ENCODE data around the gene PSMD3.

Gene PSMD3

GRCh38 chr17:39962642-39963220, 17.9 kb upstream of the PSMD3 start, which contains the start of gene GSDMA:
GSDMA (plus strand) TSS chr17:39963004; CDS start chr17:39965688, 2,684 bp downstream.
- no peak within 1 kb of the TSS for H3K27ac ChIP-seq
- TF ChIP-seq CTCF (IDR thresholded peaks at IDR 0.05) (no peak), ZFX (IDR thresholded peaks at IDR 0.05; ENCODE audit: borderline replicate concordance) (no peak)

DNA sequence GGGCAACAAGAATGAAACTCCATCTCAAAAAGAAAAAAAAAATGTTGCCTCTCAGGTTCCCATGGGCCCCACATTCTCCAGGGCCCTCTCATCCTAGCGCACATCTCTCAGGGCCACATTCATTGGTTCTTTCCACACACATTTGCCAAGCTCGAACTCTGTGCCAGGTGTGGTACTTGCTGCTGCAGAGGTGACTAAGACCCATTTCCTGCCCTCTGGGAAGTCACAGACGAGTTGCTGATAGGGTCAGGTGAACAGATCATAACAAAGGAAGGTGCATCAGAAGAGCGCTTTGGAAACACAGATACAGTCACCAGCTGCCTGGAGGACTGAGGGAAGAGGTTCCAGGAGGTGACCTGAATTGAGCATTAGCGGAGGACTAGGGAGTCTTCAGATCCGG, 16.8 kb upstream of the PSMD3 start:
- TF ChIP-seq ZFX (IDR thresholded peaks at IDR 0.05; ENCODE audit: borderline replicate concordance) (no peak), CTCF (IDR thresholded peaks at IDR 0.05) (no peak)

DNA sequence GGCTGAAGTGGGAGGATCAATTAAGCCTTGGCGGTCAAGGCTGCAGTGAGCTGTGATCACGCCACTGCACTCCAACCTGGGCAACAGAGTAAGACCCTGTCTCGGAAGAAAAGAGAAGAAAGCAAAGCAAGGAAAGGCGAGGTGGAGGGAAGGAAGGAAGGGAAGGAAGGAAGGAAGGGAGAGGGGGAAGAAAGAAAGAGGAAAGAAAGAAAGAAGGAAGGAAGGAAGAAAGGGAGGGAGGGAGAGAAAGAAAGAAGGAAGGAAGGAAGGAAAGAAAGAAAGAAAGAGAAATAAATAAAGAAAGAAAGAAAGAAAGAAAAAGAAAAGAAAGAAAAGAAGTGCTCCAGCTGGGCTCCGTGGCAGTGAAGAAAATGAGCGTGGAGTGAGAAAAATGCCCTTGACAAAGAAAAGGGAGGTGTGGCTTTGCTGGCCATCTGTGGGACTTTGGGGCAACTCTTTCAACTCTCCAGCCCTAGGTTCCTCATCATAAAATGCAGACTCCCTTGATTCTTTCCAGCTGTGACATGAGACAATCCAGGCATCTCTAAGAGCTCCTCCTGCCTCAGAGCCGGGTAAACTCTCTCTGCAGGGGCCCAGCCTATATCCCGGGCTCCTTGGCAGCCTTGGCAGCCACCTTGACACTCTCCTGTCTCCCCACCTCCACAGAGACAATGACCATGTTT, 15.4 kb upstream of the PSMD3 start:
- no peak overlapping the region for H3K27ac ChIP-seq
- no peak for TF ChIP-seq ZFX (IDR thresholded peaks at IDR 0.05; ENCODE audit: borderline replicate concordance)
- no peak for TF ChIP-seq CTCF (IDR thresholded peaks at IDR 0.05)

More for the DNA sequence above, 16.8 kb upstream of the PSMD3 start:
- no peak overlapping the region for H3K27ac ChIP-seq

GRCh38 chr17:39966771-39967170, 13.8 kb upstream of the PSMD3 start:
- H3K27ac ChIP-seq: no peak overlapping the region
- TF ChIP-seq CTCF (IDR thresholded peaks at IDR 0.05): no peak
- no peak for TF ChIP-seq ZFX (IDR thresholded peaks at IDR 0.05; ENCODE audit: borderline replicate concordance)

DNA sequence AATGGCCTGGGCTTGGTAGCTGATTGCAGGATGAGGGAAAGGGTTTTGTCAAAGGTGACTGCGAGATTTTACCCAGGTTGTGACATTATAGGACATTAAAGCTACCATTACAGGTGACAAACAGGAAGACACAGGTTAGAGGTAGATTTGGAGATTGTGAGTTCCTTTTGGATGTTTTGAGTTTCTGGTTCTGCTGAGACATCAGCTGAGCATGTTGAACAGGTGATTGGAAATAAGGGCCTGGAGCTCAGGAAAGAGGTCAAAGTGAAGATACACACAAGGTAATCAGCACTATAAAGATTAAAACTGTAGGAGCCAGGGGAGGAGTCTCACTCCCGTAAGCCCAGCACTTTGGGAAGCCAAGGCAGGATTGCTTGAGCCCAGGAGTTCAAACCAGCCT, 11.8 kb upstream of the PSMD3 start:
- no peak for TF ChIP-seq CTCF (IDR thresholded peaks at IDR 0.05)
- no peak for TF ChIP-seq ZFX (IDR thresholded peaks at IDR 0.05; ENCODE audit: borderline replicate concordance)
- H3K27ac ChIP-seq: no peak overlapping the region

DNA sequence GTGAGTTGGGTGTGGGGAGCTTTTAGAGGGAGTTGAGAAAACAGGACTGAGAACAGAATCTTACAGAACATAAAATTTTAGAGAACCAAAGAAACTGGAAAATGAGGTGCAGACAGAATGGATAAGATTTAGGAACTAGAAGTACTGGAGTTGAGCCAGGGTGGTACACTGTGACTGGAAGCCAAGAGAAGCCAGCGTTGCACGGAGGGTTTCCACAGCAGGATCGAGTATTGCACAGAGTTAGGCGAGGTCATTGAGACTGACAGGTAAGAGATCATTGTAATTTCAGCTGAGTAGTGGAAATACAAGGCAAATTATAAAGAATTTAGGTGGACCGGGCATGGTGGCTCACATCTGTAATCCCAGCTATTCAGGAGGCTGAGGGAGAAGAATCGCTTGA, 11.2 kb upstream of the PSMD3 start:
- TF ChIP-seq ZFX (IDR thresholded peaks at IDR 0.05; ENCODE audit: borderline replicate concordance) (no peak), CTCF (IDR thresholded peaks at IDR 0.05) (no peak)
- H3K27ac ChIP-seq: no peak overlapping the region

DNA sequence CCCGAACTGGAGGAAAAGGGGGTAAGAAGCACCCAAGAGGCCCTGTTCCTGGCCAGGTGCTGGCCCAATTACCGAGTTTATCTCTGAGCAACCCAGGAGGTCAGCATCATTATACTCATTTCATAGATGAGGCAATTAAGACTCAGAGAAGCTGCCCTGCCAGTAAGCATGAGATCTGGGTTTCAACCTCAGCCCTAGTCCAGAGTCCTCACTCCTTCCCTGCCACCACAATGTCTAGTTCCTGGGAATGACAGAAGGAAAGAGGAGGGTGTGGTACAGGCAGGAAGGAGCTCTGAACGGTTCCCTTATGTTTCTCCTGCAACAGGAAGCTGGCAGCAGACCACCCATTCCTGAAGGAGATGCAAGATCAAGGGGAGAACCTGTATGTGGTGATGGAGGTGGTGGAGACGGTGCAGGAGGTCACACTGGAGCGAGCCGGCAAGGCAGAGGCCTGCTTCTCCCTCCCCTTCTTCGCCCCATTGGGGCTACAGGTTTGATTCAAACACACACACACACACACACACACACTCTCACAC, 10.4 kb upstream of the PSMD3 start:
- TF ChIP-seq ZFX (IDR thresholded peaks at IDR 0.05; ENCODE audit: borderline replicate concordance): no peak
- no peak overlapping the region for H3K27ac ChIP-seq
